ENCODE results near the gene PCP2.

The PCP2 gene

DNA sequence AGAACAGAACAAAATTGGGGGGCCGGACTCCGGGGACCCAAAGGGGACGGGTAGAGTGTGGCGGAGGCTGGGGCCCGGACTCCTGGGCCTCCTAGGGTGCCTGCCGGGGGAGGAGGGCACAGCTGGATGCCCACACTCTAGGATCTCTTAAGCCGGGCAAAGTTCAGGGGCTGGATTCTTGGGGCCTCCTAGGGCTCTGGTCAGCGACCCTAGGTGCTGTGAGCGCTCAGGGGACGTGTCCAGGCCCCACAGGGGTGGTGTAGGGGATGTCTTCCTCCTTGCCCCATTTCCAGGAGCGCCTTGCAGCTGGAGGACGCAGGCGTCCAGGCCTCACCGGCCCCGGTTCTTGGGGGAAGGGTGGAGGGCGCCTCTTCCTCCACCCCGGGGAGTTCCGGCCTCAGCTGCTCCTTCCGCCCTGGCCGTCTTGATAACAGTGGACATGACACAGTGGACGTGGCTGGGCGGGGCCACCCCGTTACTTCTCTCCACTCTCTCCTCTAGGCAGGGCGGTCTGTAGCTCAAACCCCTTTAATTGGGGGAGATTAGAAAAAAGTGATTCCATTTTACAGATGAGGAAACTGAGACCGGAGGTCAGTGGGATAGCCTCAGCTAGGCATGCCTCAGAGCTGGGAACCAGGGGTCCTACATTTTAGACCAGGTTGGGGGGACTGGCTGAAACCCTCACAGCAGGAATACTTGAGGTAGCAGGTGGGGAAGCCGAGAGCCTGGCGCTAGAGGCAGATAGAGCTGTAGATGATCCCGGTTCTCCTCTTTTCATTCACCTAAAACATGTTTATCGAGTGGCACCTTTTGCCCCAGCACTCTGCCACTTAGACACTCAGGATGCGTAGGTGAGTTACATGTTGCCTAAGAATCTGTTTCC lies 4.1 kb upstream of the PCP2 start:
- TF ChIP-seq, protein P1, sequence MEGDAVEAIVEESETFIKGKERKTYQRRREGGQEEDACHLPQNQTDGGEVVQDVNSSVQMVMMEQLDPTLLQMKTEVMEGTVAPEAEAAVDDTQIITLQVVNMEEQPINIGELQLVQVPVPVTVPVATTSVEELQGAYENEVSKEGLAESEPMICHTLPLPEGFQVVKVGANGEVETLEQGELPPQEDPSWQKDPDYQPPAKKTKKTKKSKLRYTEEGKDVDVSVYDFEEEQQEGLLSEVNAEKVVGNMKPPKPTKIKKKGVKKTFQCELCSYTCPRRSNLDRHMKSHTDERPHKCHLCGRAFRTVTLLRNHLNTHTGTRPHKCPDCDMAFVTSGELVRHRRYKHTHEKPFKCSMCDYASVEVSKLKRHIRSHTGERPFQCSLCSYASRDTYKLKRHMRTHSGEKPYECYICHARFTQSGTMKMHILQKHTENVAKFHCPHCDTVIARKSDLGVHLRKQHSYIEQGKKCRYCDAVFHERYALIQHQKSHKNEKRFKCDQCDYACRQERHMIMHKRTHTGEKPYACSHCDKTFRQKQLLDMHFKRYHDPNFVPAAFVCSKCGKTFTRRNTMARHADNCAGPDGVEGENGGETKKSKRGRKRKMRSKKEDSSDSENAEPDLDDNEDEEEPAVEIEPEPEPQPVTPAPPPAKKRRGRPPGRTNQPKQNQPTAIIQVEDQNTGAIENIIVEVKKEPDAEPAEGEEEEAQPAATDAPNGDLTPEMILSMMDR (IDR thresholded peaks at IDR 0.05; ENCODE audit: borderline replicate concordance, insufficient read depth, low read depth, low read length), result no peak
- H3K4me3 ChIP-seq (ENCODE audit: low read depth, low read length), result peak overlapping the region; percentile 66

DNA sequence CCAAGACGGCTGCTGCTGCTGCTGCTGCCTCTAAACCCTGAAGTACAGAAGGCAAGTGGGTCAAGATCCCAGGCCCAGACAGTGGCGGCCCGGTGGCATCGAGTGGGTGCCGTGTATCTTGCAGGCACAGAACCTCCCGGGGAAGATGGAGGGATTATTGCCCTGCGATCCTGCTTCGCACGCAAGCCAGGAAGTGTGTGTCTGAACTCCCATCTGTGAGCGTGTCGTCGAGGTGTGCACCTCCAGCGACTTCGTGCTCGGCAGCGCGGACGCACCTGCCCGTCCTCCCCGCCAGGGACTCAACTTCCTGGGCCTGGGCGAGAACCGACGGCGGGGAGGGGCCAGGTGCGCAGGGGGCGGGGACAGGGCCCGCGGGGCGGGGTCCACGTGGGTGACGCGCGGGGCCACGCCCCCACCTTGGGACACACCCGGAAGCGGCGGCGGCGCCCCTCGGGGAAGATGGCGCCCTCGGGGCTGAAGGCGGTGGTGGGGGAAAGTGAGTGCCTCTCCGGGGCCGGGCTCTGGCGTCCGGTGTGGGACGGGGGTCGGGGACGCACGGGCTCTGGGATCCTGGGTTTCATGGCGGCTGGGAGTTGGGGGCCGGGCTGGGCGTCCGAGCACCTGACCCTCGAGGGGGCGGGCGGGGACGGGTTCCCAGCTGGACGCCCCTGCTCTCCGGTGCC lies 3.3 kb upstream of the PCP2 start, which contains the start of gene STXBP2:
STXBP2 (plus strand) TSS at position 420 of the 683 bp plus-strand sequence; CDS start at position 460, 40 bp downstream.
- TF ChIP-seq, protein P1 (IDR thresholded peaks at IDR 0.05; ENCODE audit: borderline replicate concordance, insufficient read depth, low read depth, low read length), result peak; percentile 26; the same call in 1 of the 2 replicates
- H3K4me3 ChIP-seq (ENCODE audit: low read depth, low read length), result peak within 1 kb of the TSS; percentile 66

DNA sequence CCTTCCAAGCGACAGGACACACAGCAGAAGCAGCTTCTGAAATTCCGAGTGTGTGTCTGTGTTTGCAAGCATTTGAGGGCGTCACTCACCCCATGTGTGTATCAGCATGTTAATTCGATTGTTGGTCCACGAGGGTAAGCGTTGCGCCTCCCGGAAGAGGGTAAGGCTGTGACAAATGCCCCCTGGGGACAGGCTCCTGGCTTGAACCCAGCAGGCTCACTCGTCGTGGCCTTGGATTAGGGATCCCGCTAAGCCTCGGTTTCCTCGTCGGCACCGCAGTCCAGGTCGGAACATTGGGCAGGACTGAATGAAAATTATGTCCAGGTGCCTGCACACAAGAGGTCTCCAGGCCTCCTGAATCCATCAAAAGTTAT lies 2.8 kb upstream of the PCP2 start:
- H3K4me3 ChIP-seq (ENCODE audit: low read depth, low read length), result no peak overlapping the region
- TF ChIP-seq, protein P1 (IDR thresholded peaks at IDR 0.05; ENCODE audit: borderline replicate concordance, insufficient read depth, low read depth, low read length), result no peak

DNA sequence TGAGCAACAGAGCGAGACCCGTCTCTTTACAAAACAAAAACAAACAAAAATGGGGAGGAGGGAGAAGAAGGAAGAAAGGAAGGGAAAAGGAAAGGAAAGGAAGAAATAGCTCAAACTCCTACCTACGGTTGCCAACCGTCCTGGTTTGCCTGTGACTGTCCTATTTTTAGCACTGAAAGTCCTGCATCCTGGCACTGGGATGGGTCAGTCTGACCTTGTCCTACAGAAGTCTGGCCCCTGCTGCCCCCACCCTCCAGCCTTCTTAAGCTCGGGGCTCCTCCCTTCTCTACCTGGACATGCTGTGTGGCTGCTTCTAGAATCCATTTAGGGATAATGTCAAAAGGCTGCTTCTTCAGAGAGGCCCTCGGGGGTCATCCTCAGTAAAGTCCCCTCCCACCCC lies 2.2 kb upstream of the PCP2 start:
- H3K4me3 ChIP-seq (ENCODE audit: low read depth, low read length), result no peak overlapping the region
- TF ChIP-seq, protein P1 (IDR thresholded peaks at IDR 0.05; ENCODE audit: borderline replicate concordance, insufficient read depth, low read depth, low read length), result no peak

DNA sequence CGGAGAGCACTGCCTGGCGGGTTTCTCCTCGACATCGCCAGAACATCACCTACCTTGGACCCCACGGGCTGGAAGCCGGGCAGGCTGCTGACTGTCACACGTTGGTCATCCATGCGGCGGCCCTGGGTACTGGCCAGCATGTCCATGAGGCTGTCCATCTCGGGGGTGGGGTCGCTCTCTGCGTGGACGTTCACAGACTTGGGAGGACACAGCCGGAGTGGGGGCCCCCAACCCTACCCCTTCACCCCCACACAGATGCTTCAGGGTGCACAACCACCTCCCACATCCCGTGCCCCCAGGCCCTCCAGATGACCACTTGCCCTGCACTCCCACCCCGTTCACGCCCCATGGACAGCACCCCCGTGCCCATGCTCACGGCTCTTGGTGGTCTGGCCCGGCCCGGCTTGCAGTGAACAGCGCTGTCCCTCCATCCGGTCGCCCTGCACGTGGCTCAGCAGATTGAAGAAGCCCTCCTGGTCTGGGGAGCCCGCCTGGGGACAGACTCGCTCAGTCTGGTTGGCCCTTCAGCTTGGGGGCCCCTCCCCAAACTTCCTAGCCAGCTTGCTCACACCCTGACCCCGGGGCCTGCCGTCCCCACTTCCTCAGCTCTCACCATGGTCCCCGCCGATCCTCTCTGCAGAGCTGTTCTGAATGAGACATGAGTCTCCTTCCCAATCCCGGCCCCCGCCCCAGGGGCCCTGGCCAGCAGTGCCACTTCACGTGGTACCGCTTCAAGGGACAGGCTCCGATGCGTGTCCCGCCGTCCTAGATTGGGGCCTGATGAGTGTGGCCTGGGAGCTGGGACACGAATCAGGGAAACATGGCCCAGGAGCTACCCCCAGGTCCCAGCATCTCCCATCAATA lies 947 bp downstream of the PCP2 start:
- H3K4me3 ChIP-seq (ENCODE audit: low read depth, low read length), result no peak overlapping the region
- TF ChIP-seq, protein P1 (IDR thresholded peaks at IDR 0.05; ENCODE audit: borderline replicate concordance, insufficient read depth, low read depth, low read length), result no peak

DNA sequence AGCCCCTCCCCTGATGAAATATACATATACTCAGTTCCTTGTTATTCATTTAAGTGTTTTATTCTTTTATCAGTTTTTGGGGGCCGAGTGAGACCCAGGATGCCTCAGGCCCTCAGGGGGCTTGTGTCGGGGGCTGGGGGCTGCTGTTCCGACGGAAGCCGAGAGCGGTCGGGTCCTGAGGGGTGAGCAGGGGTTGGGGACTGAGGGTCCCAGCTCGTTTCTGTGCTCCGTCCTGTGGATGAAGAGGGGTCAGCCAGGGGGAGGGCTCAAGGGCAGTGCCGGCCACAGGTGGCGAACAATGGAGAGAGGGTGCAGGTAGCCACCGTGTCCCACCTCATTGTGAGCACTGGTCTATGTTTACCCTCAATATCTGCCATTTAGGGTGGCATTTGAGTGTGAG lies 1.9 kb downstream of the PCP2 start:
- no peak overlapping the region for H3K4me3 ChIP-seq (ENCODE audit: low read depth, low read length)
- TF ChIP-seq, protein P1 (IDR thresholded peaks at IDR 0.05; ENCODE audit: borderline replicate concordance, insufficient read depth, low read depth, low read length), result no peak
